HepG2 (cell line): ENCODE results near the gene SDC1. TPM values are rescaled to one million over a fixed set of nuclear protein-coding genes. Genes with fewer than 3 reads are reported as not detected.
A peak's percentile ranks its signal among the peaks of the same experiment; 100 is the strongest.

ENCODE experiments used
- ATRX ChIP-seq: sonication (generic); formaldehyde crosslinking; IDR thresholded peaks from 2 replicates; pipeline ENCODE4 v1.4.0; 2020; ENCODE audit warnings: missing genetic modification reagents, borderline replicate concordance
- HDAC1 ChIP-seq: sonication (generic); formaldehyde crosslinking; IDR thresholded peaks from 2 replicates; pipeline ENCODE4 v1.5.1; 2020; ENCODE audit warnings: mild to moderate bottlenecking, missing genetic modification reagents
- HMGA1 ChIP-seq: sonication (generic); formaldehyde crosslinking; conservative IDR thresholded peaks from 2 replicates; pipeline ENCODE4 v1.4.0; 2020; ENCODE audit warnings: missing genetic modification reagents
- MAZ ChIP-seq, 2 experiments: sonication (generic) in 1 of 2; formaldehyde crosslinking in 1 of 2; IDR thresholded peaks; 2 replicates each; pipeline versions ENCODE4 v1.5.0 to v1.6.1; 2012 to 2020; ENCODE audit warnings: low read depth in 2 of 2, mild to moderate bottlenecking in 2 of 2, borderline replicate concordance in 1 of 2, improper control_type of control experiment in 1 of 2, low read length in 1 of 2, missing genetic modification reagents in 1 of 2, moderate library complexity in 1 of 2
- MED13 ChIP-seq: sonication (generic); formaldehyde crosslinking; IDR thresholded peaks from 2 replicates; pipeline ENCODE4 v1.5.0; 2020; ENCODE audit warnings: missing genetic modification reagents
- MIER3 ChIP-seq: IDR thresholded peaks from 2 replicates; pipeline ENCODE4 v1.6.1; 2016; ENCODE audit warnings: missing compliant biosample characterization, borderline replicate concordance
- NR3C1 ChIP-seq: sonication (generic); formaldehyde crosslinking; IDR thresholded peaks from 2 replicates; pipeline ENCODE4 v1.4.0; 2020; ENCODE audit warnings: missing genetic modification reagents
- RXRB ChIP-seq: IDR thresholded peaks from 2 replicates; pipeline ENCODE4 v1.6.1; 2016; ENCODE audit warnings: borderline replicate concordance, missing genetic modification reagents, missing compliant biosample characterization
- SOX13 ChIP-seq, 3 experiments: fragments of 450-650 bp in 1 of 3; sonication (generic) in 1 of 3; formaldehyde crosslinking in 1 of 3; IDR thresholded peaks in 2 of 3; conservative IDR thresholded peaks in 1 of 3; 2 replicates each; pipeline versions ENCODE4 v1.5.0 to v1.6.1; 2016 to 2020; ENCODE audit warnings: antibody characterized with exemption in 1 of 3, mild to moderate bottlenecking in 1 of 3, missing compliant biosample characterization in 1 of 3, missing genetic modification reagents in 1 of 3, moderate library complexity in 1 of 3
- U2AF2 ChIP-seq: fragments of 200-400 bp; formaldehyde crosslinking; IDR thresholded peaks from 2 replicates; pipeline ENCODE4 v1.6.1; 2017; ENCODE audit warnings: low read depth, mild to moderate bottlenecking, low read length
- YEATS2 ChIP-seq: sonication (generic); formaldehyde crosslinking; IDR thresholded peaks from 2 replicates; pipeline ENCODE4 v1.4.0; 2020; ENCODE audit warnings: missing genetic modification reagents, borderline replicate concordance
- ZNF143 ChIP-seq: sonication (generic); formaldehyde crosslinking; IDR thresholded peaks from 2 replicates; pipeline ENCODE4 v1.4.0; 2020; ENCODE audit warnings: missing genetic modification reagents
- ZNF17 ChIP-seq: sonication (generic); formaldehyde crosslinking; IDR thresholded peaks from 2 replicates; pipeline ENCODE4 v1.5.0; 2020; ENCODE audit warnings: mild to moderate bottlenecking, missing genetic modification reagents
- ZNF251 ChIP-seq: sonication (generic); formaldehyde crosslinking; IDR thresholded peaks from 2 replicates; pipeline ENCODE4 v1.9.0; 2021; ENCODE audit warnings: mild to moderate bottlenecking, missing genetic modification reagents
- ZNF260 ChIP-seq: sonication (generic); formaldehyde crosslinking; IDR thresholded peaks from 2 replicates; pipeline ENCODE4 v1.4.0; 2020; ENCODE audit warnings: missing genetic modification reagents, low read depth, mild to moderate bottlenecking, borderline replicate concordance
- ZNF329 ChIP-seq: sonication (generic); formaldehyde crosslinking; IDR thresholded peaks from 2 replicates; pipeline ENCODE4 v1.9.0; 2021; ENCODE audit warnings: low read depth, mild to moderate bottlenecking, missing genetic modification reagents
- ZNF605 ChIP-seq: sonication (generic); formaldehyde crosslinking; IDR thresholded peaks from 2 replicates; pipeline ENCODE4 v1.8.0; 2022; ENCODE audit warnings: mild to moderate bottlenecking, missing genetic modification reagents
- ZNF720 ChIP-seq: sonication (generic); formaldehyde crosslinking; IDR thresholded peaks from 2 replicates; pipeline ENCODE4 v1.4.0; 2020; ENCODE audit warnings: missing genetic modification reagents
- ZNF766 ChIP-seq: sonication (generic); formaldehyde crosslinking; IDR thresholded peaks from 2 replicates; pipeline ENCODE4 v1.5.0; 2020; ENCODE audit warnings: missing genetic modification reagents, borderline replicate concordance
- ZNF780A ChIP-seq: sonication (generic); formaldehyde crosslinking; IDR thresholded peaks from 2 replicates; pipeline ENCODE4 v1.8.0; 2022; ENCODE audit warnings: mild to moderate bottlenecking, missing genetic modification reagents, moderate library complexity
- ZNF883 ChIP-seq: sonication (generic); formaldehyde crosslinking; IDR thresholded peaks from 2 replicates; pipeline ENCODE4 v1.5.1; 2020; ENCODE audit warnings: mild to moderate bottlenecking, missing genetic modification reagents; ENCODE audit errors: not compliant biosample characterization
- polyA plus RNA-seq, 8 experiments: library from polyadenylated mRNA; depleted of rRNA in 3 of 8; stranded (reverse) in 7 of 8; unstranded in 1 of 8; fragments of >200 nt; fragmentation: Illumina TruSeq in 4 of 8; extraction: Trizol in 4 of 8; gene quantifications; 2 replicates each; pipeline versions ENCODE4 v1.2.1 to v1.2.3, GENCODE V29; 2011 to 2016; ENCODE audit warnings: low read depth in 4 of 8, missing spikeins in 1 of 8, mixed read lengths in 1 of 8; ENCODE audit not compliant: insufficient read depth in 1 of 8
- total RNA-seq, 5 experiments: library from RNA; depleted of rRNA; stranded (reverse); fragments of >200 nt; fragmentation: Illumina TruSeq; extraction: Trizol; gene quantifications; 2 replicates each; pipeline ENCODE4 v1.2.3, GENCODE V29; 2016; ENCODE audit warnings: low read depth in 1 of 5
- TF ChIP-seq, protein P1 (sequence below): sonication (generic); formaldehyde crosslinking; IDR thresholded peaks from 2 replicates; pipeline ENCODE4 v1.4.0; 2020; ENCODE audit warnings: missing genetic modification reagents
- TF ChIP-seq, protein P2 (sequence below): sonication (generic); formaldehyde crosslinking; IDR thresholded peaks from 2 replicates; pipeline ENCODE4 v1.5.1; 2020; ENCODE audit warnings: mild to moderate bottlenecking, missing genetic modification reagents, borderline replicate concordance

SDC1 gene
- total and polyA plus RNA-seq, 2 of the 13 experiments (the other 11 are each of a cell fraction or from before 2014, with no cell fraction given) = 108 to 119 TPM

DNA sequence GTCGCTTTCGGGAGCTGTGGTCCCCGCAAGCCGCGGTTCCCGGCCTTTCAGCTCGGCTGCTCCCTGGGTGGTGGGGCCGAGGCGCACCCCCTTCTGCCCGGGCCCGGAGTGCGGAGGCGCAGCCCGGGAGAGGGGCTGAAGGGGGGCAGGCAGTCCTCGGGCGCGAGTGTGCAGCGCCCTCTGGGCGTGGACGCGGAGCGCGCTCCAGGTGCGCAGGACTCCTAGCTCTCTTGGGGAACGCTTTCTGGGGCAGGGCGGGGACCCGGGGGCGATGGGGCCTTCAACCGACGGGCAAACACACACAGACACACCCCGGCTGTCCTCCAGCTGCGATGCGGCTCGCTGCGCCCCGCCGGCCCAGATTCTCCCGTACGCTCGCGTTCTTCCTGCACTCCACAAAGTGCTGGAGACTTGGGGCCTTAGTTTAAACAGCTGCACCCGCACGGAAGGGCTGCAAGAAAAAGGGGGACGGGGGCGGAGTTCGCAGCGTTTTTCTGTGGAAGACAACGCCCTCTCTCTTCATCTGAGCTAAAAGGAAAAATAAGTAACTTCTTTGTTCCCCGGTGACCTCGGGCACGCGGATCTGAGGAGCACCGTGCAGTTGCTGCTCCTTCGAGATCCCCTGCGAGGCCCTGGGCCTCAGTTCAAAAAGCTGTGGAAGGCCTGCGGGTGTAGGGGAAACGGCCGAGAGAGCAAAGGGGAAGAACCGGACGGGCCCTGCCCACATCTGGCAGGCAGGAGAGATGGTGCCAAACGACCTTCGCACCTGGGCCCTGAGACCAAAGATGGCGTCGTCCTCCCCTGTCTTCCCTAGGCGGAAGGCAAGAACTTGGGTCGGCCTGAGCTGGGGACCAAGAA lies 593 bp upstream of the SDC1 start (continued):
- TF ChIP-seq, protein P1, sequence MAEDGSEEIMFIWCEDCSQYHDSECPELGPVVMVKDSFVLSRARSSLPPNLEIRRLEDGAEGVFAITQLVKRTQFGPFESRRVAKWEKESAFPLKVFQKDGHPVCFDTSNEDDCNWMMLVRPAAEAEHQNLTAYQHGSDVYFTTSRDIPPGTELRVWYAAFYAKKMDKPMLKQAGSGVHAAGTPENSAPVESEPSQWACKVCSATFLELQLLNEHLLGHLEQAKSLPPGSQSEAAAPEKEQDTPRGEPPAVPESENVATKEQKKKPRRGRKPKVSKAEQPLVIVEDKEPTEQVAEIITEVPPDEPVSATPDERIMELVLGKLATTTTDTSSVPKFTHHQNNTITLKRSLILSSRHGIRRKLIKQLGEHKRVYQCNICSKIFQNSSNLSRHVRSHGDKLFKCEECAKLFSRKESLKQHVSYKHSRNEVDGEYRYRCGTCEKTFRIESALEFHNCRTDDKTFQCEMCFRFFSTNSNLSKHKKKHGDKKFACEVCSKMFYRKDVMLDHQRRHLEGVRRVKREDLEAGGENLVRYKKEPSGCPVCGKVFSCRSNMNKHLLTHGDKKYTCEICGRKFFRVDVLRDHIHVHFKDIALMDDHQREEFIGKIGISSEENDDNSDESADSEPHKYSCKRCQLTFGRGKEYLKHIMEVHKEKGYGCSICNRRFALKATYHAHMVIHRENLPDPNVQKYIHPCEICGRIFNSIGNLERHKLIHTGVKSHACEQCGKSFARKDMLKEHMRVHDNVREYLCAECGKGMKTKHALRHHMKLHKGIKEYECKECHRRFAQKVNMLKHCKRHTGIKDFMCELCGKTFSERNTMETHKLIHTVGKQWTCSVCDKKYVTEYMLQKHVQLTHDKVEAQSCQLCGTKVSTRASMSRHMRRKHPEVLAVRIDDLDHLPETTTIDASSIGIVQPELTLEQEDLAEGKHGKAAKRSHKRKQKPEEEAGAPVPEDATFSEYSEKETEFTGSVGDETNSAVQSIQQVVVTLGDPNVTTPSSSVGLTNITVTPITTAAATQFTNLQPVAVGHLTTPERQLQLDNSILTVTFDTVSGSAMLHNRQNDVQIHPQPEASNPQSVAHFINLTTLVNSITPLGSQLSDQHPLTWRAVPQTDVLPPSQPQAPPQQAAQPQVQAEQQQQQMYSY (CRISPR knock-in tag) = no peak
- TF ChIP-seq ZNF17 (CRISPR knock-in tag) = no peak
- TF ChIP-seq ZNF720 = no peak; the same call in 1 of the 2 replicates
- TF ChIP-seq ZNF143 = 0 out of 2 replicates have a peak, but pooled peaks have one; percentile 15
- TF ChIP-seq ZNF766 (CRISPR knock-in tag) = no peak
- TF ChIP-seq ZNF605 (CRISPR knock-in tag) = peak; percentile 84
- TF ChIP-seq ZNF260 (CRISPR knock-in tag) = no peak
- TF ChIP-seq ATRX (CRISPR knock-in tag) = no peak
- 0 out of 2 replicates have a peak, but pooled peaks have one; percentile 38 for TF ChIP-seq YEATS2 (CRISPR knock-in tag)
- no peak for TF ChIP-seq NR3C1
- TF ChIP-seq SOX13 (IDR thresholded peaks at IDR 0.05) = no peak
- TF ChIP-seq SOX13 (CRISPR knock-in tag; conservative IDR thresholded peaks at IDR 0.05 in 1 of 2, IDR thresholded peaks at IDR 0.05 in 1 of 2) = peak in 1 of 2 experiments; percentile 40; a peak in 1 of 4 replicates
- TF ChIP-seq HDAC1 (CRISPR knock-in tag) = peak; percentile 86
- TF ChIP-seq ZNF251 = no peak
- no peak for TF ChIP-seq HMGA1 (CRISPR knock-in tag)
- no peak for TF ChIP-seq ZNF883 (CRISPR knock-in tag)
- peak; percentile 77 for TF ChIP-seq ZNF780A (CRISPR knock-in tag)
- TF ChIP-seq MAZ (IDR thresholded peaks at IDR 0.05; ENCODE audit: borderline replicate concordance, low read depth, low read length) = peak; percentile 76; the same call in 1 of the 2 replicates
- TF ChIP-seq MAZ (CRISPR knock-in tag; IDR thresholded peaks at IDR 0.05; ENCODE audit: low read depth) = peak; percentile 96
- no peak for TF ChIP-seq U2AF2
- peak; percentile 65 for TF ChIP-seq RXRB (CRISPR knock-in tag)
- TF ChIP-seq, protein P2, sequence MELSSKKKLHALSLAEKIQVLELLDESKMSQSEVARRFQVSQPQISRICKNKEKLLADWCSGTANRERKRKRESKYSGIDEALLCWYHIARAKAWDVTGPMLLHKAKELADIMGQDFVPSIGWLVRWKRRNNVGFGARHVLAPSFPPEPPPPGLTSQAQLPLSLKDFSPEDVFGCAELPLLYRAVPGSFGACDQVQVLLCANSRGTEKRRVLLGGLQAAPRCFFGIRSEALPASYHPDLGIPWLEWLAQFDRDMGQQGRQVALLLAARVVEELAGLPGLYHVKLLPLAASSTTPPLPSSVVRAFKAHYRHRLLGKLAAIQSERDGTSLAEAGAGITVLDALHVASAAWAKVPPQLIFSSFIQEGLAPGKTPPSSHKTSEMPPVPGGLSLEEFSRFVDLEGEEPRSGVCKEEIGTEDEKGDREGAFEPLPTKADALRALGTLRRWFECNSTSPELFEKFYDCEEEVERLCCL (CRISPR knock-in tag) = no peak
- peak; percentile 28 for TF ChIP-seq ZNF329 (CRISPR knock-in tag)
- TF ChIP-seq MIER3 (CRISPR knock-in tag) = no peak
- no peak; the same call in 1 of the 2 replicates for TF ChIP-seq MED13 (CRISPR knock-in tag)
